ENCODE data around the gene CELSR1.
A peak's percentile ranks its signal among the peaks of the same experiment; 100 is the strongest.

Gene CELSR1

DNA sequence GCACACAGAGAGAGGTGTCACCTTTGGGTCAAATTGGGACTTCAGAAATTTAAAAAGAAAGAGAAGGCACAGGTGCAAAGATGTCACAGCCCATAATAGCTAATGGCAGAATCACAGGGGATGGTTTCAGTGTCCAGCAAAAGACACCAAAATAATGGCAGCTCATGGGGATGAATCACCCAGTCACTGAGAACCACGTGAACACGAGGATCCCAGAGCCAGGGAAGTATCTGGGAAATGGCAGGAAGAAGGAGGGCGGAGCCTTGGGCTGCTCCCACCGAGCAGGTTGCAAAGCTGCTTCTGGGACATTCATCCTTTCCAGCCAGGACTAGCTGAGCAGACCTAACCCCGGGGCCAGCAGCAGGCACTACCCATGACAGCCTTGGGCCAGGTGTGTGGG is 156.3 kb downstream of the CELSR1 start:
- peak; percentile 45; the same call in 2 of the 3 replicates for ATAC-seq
- TF ChIP-seq ESRRG (CRISPR knock-in tag; IDR thresholded peaks at IDR 0.05) (no peak), ARNTL (CRISPR knock-in tag; IDR thresholded peaks at IDR 0.05; ENCODE audit: borderline replicate concordance, low read depth) (no peak), ZC3H10 (CRISPR knock-in tag; IDR thresholded peaks at IDR 0.05) (no peak), ZFP30 (CRISPR knock-in tag; IDR thresholded peaks at IDR 0.05) (no peak), ZFP3 (CRISPR knock-in tag; IDR thresholded peaks at IDR 0.05) (no peak)
- TF ChIP-seq, protein P1, sequence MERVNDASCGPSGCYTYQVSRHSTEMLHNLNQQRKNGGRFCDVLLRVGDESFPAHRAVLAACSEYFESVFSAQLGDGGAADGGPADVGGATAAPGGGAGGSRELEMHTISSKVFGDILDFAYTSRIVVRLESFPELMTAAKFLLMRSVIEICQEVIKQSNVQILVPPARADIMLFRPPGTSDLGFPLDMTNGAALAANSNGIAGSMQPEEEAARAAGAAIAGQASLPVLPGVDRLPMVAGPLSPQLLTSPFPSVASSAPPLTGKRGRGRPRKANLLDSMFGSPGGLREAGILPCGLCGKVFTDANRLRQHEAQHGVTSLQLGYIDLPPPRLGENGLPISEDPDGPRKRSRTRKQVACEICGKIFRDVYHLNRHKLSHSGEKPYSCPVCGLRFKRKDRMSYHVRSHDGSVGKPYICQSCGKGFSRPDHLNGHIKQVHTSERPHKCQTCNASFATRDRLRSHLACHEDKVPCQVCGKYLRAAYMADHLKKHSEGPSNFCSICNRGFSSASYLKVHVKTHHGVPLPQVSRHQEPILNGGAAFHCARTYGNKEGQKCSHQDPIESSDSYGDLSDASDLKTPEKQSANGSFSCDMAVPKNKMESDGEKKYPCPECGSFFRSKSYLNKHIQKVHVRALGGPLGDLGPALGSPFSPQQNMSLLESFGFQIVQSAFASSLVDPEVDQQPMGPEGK (CRISPR knock-in tag; IDR thresholded peaks at IDR 0.05; ENCODE audit: borderline replicate concordance): no peak
- TF ChIP-seq, protein P2, sequence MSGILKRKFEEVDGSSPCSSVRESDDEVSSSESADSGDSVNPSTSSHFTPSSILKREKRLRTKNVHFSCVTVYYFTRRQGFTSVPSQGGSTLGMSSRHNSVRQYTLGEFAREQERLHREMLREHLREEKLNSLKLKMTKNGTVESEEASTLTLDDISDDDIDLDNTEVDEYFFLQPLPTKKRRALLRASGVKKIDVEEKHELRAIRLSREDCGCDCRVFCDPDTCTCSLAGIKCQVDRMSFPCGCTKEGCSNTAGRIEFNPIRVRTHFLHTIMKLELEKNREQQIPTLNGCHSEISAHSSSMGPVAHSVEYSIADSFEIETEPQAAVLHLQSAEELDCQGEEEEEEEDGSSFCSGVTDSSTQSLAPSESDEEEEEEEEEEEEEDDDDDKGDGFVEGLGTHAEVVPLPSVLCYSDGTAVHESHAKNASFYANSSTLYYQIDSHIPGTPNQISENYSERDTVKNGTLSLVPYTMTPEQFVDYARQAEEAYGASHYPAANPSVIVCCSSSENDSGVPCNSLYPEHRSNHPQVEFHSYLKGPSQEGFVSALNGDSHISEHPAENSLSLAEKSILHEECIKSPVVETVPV (CRISPR knock-in tag; IDR thresholded peaks at IDR 0.05): no peak
- TF ChIP-seq, protein P3, sequence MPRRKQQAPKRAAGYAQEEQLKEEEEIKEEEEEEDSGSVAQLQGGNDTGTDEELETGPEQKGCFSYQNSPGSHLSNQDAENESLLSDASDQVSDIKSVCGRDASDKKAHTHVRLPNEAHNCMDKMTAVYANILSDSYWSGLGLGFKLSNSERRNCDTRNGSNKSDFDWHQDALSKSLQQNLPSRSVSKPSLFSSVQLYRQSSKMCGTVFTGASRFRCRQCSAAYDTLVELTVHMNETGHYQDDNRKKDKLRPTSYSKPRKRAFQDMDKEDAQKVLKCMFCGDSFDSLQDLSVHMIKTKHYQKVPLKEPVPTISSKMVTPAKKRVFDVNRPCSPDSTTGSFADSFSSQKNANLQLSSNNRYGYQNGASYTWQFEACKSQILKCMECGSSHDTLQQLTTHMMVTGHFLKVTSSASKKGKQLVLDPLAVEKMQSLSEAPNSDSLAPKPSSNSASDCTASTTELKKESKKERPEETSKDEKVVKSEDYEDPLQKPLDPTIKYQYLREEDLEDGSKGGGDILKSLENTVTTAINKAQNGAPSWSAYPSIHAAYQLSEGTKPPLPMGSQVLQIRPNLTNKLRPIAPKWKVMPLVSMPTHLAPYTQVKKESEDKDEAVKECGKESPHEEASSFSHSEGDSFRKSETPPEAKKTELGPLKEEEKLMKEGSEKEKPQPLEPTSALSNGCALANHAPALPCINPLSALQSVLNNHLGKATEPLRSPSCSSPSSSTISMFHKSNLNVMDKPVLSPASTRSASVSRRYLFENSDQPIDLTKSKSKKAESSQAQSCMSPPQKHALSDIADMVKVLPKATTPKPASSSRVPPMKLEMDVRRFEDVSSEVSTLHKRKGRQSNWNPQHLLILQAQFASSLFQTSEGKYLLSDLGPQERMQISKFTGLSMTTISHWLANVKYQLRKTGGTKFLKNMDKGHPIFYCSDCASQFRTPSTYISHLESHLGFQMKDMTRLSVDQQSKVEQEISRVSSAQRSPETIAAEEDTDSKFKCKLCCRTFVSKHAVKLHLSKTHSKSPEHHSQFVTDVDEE (CRISPR knock-in tag; IDR thresholded peaks at IDR 0.05): no peak

DNA sequence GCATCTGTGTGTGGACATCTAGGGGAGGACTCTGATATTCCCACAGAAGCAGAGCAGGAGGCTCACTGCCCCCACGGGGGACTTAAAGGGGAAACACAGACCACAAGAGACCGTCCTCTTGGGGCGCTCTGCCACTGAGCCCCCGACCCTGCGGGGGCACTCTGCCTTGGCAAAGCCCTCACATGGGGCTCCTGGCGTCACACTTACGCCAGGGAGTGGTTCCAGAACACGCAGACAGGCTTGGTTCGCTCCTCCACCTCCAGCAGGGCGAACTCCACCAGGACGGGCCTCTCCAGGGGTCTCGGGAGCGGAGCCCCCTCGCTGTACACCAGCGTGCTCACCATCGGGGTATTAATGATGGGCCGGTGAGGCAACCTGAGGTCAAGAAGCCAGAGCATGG is 156.8 kb downstream of the CELSR1 start:
- TF ChIP-seq ISL1 (CRISPR knock-in tag; IDR thresholded peaks at IDR 0.05): no peak
- no peak for TF ChIP-seq PPARA (CRISPR knock-in tag; IDR thresholded peaks at IDR 0.05; ENCODE audit: borderline replicate concordance)
- no peak for TF ChIP-seq ZFP30 (CRISPR knock-in tag; IDR thresholded peaks at IDR 0.05)
- TF ChIP-seq, protein P3 (CRISPR knock-in tag; IDR thresholded peaks at IDR 0.05): no peak
- no peak for TF ChIP-seq OSR1 (CRISPR knock-in tag; IDR thresholded peaks at IDR 0.05)
- no peak for TF ChIP-seq CSDC2 (CRISPR knock-in tag; IDR thresholded peaks at IDR 0.05)
- no peak for TF ChIP-seq BACH2 (CRISPR knock-in tag; IDR thresholded peaks at IDR 0.05; ENCODE audit: borderline replicate concordance)
- no peak for TF ChIP-seq ZNF70 (CRISPR knock-in tag; IDR thresholded peaks at IDR 0.05)
- TF ChIP-seq RARB (CRISPR knock-in tag; IDR thresholded peaks at IDR 0.05): no peak
- TF ChIP-seq ESRRG (CRISPR knock-in tag; IDR thresholded peaks at IDR 0.05): no peak
- TF ChIP-seq, protein P4, sequence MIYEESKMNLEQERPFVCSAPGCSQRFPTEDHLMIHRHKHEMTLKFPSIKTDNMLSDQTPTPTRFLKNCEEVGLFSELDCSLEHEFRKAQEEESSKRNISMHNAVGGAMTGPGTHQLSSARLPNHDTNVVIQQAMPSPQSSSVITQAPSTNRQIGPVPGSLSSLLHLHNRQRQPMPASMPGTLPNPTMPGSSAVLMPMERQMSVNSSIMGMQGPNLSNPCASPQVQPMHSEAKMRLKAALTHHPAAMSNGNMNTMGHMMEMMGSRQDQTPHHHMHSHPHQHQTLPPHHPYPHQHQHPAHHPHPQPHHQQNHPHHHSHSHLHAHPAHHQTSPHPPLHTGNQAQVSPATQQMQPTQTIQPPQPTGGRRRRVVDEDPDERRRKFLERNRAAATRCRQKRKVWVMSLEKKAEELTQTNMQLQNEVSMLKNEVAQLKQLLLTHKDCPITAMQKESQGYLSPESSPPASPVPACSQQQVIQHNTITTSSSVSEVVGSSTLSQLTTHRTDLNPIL (CRISPR knock-in tag; IDR thresholded peaks at IDR 0.05; ENCODE audit: low read depth): no peak
- no peak for ATAC-seq

DNA sequence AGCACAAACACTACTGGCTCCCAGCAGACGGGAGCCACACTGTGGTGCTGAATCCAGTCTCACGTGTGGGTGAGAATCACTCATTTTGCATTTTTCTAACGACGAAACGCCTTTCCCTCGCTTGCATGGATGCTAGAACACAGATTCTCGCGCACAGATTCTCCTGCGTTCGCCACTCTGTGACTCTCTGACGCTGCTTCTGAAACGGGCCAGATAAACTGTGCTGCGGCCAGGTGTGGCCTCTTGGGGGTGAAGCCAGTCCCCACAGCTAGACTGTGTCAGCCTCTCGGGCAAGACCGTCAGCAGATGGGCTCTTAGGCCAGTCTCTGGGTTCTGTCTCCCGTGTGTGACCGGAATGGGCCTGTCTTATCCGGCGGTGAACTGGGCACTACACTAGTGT is 157.4 kb downstream of the CELSR1 start:
- TF ChIP-seq, protein P3 (CRISPR knock-in tag; IDR thresholded peaks at IDR 0.05): no peak
- TF ChIP-seq RARB (CRISPR knock-in tag; IDR thresholded peaks at IDR 0.05): no peak
- no peak for TF ChIP-seq BACH2 (CRISPR knock-in tag; IDR thresholded peaks at IDR 0.05; ENCODE audit: borderline replicate concordance)
- no peak for TF ChIP-seq ESRRG (CRISPR knock-in tag; IDR thresholded peaks at IDR 0.05)
- no peak for TF ChIP-seq GLIS3 (CRISPR knock-in tag; IDR thresholded peaks at IDR 0.05)
- TF ChIP-seq ZFP30 (CRISPR knock-in tag; IDR thresholded peaks at IDR 0.05): no peak
- TF ChIP-seq SNAI2 (CRISPR knock-in tag; IDR thresholded peaks at IDR 0.05): no peak
- no peak for TF ChIP-seq ZNF70 (CRISPR knock-in tag; IDR thresholded peaks at IDR 0.05)
- TF ChIP-seq ZNF8 (CRISPR knock-in tag; IDR thresholded peaks at IDR 0.05): no peak
- no peak for TF ChIP-seq ARNTL (CRISPR knock-in tag; IDR thresholded peaks at IDR 0.05; ENCODE audit: borderline replicate concordance, low read depth)
- TF ChIP-seq, protein P5, sequence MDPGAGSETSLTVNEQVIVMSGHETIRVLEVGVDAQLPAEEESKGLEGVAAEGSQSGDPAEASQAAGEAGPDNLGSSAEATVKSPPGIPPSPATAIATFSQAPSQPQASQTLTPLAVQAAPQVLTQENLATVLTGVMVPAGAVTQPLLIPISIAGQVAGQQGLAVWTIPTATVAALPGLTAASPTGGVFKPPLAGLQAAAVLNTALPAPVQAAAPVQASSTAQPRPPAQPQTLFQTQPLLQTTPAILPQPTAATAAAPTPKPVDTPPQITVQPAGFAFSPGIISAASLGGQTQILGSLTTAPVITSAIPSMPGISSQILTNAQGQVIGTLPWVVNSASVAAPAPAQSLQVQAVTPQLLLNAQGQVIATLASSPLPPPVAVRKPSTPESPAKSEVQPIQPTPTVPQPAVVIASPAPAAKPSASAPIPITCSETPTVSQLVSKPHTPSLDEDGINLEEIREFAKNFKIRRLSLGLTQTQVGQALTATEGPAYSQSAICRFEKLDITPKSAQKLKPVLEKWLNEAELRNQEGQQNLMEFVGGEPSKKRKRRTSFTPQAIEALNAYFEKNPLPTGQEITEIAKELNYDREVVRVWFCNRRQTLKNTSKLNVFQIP (CRISPR knock-in tag; IDR thresholded peaks at IDR 0.05; ENCODE audit: borderline replicate concordance, low read depth): no peak
- no peak for TF ChIP-seq TOX (CRISPR knock-in tag; IDR thresholded peaks at IDR 0.05; ENCODE audit: borderline replicate concordance)
- no peak for TF ChIP-seq ISL1 (CRISPR knock-in tag; IDR thresholded peaks at IDR 0.05)
- TF ChIP-seq ZFP3 (CRISPR knock-in tag; IDR thresholded peaks at IDR 0.05): no peak
- ATAC-seq: no peak
